Measurements from ENCODE around the gene E2F7.

DNA sequence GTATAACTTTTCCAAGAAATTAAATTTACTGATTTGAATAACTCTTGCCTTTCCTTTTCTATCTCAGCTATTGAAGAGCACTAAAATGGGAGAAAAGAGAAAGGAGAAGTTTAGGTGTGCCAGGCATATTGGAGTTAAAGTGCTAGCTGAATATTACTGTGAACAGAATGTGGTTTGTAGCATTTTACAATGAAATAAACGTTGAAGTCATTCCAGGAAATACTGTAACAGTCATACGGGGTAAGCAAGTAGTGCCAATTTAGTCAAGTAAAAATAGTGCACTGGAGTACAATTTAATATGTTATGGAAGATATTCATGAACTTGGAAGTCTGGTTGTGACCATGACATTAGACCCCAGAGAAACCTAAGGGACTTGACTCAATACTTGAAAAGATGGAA lies 62.1 kb downstream of the E2F7 start:
- TF ChIP-seq, protein P1, sequence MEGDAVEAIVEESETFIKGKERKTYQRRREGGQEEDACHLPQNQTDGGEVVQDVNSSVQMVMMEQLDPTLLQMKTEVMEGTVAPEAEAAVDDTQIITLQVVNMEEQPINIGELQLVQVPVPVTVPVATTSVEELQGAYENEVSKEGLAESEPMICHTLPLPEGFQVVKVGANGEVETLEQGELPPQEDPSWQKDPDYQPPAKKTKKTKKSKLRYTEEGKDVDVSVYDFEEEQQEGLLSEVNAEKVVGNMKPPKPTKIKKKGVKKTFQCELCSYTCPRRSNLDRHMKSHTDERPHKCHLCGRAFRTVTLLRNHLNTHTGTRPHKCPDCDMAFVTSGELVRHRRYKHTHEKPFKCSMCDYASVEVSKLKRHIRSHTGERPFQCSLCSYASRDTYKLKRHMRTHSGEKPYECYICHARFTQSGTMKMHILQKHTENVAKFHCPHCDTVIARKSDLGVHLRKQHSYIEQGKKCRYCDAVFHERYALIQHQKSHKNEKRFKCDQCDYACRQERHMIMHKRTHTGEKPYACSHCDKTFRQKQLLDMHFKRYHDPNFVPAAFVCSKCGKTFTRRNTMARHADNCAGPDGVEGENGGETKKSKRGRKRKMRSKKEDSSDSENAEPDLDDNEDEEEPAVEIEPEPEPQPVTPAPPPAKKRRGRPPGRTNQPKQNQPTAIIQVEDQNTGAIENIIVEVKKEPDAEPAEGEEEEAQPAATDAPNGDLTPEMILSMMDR (IDR thresholded peaks at IDR 0.05 in 2 of 3, conservative IDR thresholded peaks at IDR 0.05 in 1 of 3; ENCODE audit: borderline replicate concordance in 1 of 3, insufficient read depth in 1 of 3, low read depth in 2 of 3, low read length in 2 of 3): no peak
- TF ChIP-seq ZFX (IDR thresholded peaks at IDR 0.05) (no peak), JUND (IDR thresholded peaks at IDR 0.05) (no peak), EZH2phosphoT487 (IDR thresholded peaks at IDR 0.05; ENCODE audit: borderline replicate concordance) (no peak), YY1 (IDR thresholded peaks at IDR 0.05; ENCODE audit: extremely low read depth, insufficient replicate concordance, low read depth, low read length) (no peak), POLR2AphosphoS5 (IDR thresholded peaks at IDR 0.05; ENCODE audit: low read depth, low read length) (no peak), POLR2A (IDR thresholded peaks at IDR 0.05; ENCODE audit: borderline replicate concordance, extremely low read depth, insufficient read depth, insufficient read length) (no peak), EZH2 (IDR thresholded peaks at IDR 0.05) (no peak), FOSL1 (IDR thresholded peaks at IDR 0.05; ENCODE audit: low read depth) (no peak), SP1 (IDR thresholded peaks at IDR 0.05; ENCODE audit: low read depth) (no peak)
- TF ChIP-seq, protein P2, sequence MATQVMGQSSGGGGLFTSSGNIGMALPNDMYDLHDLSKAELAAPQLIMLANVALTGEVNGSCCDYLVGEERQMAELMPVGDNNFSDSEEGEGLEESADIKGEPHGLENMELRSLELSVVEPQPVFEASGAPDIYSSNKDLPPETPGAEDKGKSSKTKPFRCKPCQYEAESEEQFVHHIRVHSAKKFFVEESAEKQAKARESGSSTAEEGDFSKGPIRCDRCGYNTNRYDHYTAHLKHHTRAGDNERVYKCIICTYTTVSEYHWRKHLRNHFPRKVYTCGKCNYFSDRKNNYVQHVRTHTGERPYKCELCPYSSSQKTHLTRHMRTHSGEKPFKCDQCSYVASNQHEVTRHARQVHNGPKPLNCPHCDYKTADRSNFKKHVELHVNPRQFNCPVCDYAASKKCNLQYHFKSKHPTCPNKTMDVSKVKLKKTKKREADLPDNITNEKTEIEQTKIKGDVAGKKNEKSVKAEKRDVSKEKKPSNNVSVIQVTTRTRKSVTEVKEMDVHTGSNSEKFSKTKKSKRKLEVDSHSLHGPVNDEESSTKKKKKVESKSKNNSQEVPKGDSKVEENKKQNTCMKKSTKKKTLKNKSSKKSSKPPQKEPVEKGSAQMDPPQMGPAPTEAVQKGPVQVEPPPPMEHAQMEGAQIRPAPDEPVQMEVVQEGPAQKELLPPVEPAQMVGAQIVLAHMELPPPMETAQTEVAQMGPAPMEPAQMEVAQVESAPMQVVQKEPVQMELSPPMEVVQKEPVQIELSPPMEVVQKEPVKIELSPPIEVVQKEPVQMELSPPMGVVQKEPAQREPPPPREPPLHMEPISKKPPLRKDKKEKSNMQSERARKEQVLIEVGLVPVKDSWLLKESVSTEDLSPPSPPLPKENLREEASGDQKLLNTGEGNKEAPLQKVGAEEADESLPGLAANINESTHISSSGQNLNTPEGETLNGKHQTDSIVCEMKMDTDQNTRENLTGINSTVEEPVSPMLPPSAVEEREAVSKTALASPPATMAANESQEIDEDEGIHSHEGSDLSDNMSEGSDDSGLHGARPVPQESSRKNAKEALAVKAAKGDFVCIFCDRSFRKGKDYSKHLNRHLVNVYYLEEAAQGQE (IDR thresholded peaks at IDR 0.05; ENCODE audit: low read depth): no peak
- TF ChIP-seq, protein P3, sequence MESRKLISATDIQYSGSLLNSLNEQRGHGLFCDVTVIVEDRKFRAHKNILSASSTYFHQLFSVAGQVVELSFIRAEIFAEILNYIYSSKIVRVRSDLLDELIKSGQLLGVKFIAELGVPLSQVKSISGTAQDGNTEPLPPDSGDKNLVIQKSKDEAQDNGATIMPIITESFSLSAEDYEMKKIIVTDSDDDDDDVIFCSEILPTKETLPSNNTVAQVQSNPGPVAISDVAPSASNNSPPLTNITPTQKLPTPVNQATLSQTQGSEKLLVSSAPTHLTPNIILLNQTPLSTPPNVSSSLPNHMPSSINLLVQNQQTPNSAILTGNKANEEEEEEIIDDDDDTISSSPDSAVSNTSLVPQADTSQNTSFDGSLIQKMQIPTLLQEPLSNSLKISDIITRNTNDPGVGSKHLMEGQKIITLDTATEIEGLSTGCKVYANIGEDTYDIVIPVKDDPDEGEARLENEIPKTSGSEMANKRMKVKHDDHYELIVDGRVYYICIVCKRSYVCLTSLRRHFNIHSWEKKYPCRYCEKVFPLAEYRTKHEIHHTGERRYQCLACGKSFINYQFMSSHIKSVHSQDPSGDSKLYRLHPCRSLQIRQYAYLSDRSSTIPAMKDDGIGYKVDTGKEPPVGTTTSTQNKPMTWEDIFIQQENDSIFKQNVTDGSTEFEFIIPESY (IDR thresholded peaks at IDR 0.05; ENCODE audit: extremely low read depth, insufficient replicate concordance, low read length): no peak
